Kidney epithelial cell (primary cell): ENCODE results near the gene ABTB2. TPM values are rescaled to one million over a fixed set of nuclear protein-coding genes. Genes with fewer than 3 reads are reported as not detected.

Source experiments
- DNase-seq: peaks from one replicate; pipeline ENCODE4 v3.0.0-alpha.2; 2010; ENCODE audit warnings: low read depth
- H3K27me3 ChIP-seq: 2 replicates; pipeline ENCODE4 v1.6.0; 2011; ENCODE audit warnings: low read length; ENCODE audit not compliant: control insufficient read depth, insufficient read depth
- H3K36me3 ChIP-seq: 2 replicates; pipeline ENCODE4 v1.5.1; 2011; ENCODE audit warnings: low read length; ENCODE audit not compliant: control insufficient read depth, insufficient read depth
- H3K4me3 ChIP-seq: 2 replicates; pipeline ENCODE4 v1.5.1; 2011; ENCODE audit warnings: low read depth, mild to moderate bottlenecking, control low read depth, low read length
- CTCF ChIP-seq: IDR thresholded peaks from 2 replicates; pipeline ENCODE4 v1.5.1; 2011; ENCODE audit warnings: mild to moderate bottlenecking, moderate library complexity, low read length, control low read depth, inconsistent platforms; ENCODE audit not compliant: insufficient read depth, poor library complexity, severe bottlenecking
- total RNA-seq: library from RNA; depleted of rRNA; stranded (reverse); fragments of >200 nt; gene quantifications from 2 replicates; pipeline ENCODE4 v1.2.3, GENCODE V29; 2015

ABTB2 gene
- total RNA-seq, 1 donor from 2014 or later: 26.8 TPM

GRCh38 chr11:34366522-34366921, 8.7 kb upstream of the ABTB2 start:
- TF ChIP-seq CTCF: peak; percentile 44
- no peak overlapping the region for H3K4me3 ChIP-seq
- H3K36me3 ChIP-seq: no peaks in the 10 kb centered on the region
- no peaks in the 10 kb centered on the region for H3K27me3 ChIP-seq
- DNase-seq: no peak

- Histone ChIP-seq H3K4me3 (no peak overlapping the region), H3K36me3 (no peaks in the 10 kb centered on the region), H3K27me3 (no peaks in the 10 kb centered on the region)
- no peak for TF ChIP-seq CTCF
- peak; percentile 72 for DNase-seq
These were observed 6.3 kb upstream of the ABTB2 start for GRCh38 chr11:34364102-34364501.

GRCh38 chr11:34363363-34364084, 5.7 kb upstream of the ABTB2 start:
- H3K4me3 ChIP-seq: no peak overlapping the region
- TF ChIP-seq CTCF: no peak
- H3K36me3 ChIP-seq: no peaks in the 10 kb centered on the region
- no peak for DNase-seq
- H3K27me3 ChIP-seq: no peaks in the 10 kb centered on the region

GRCh38 chr11:34360046-34360445, 2.2 kb upstream of the ABTB2 start:
- TF ChIP-seq CTCF: no peak
- no peaks in the 10 kb centered on the region for H3K36me3 ChIP-seq
- no peak overlapping the region for H3K4me3 ChIP-seq
- DNase-seq: no peak
- H3K27me3 ChIP-seq: no peaks in the 10 kb centered on the region

GRCh38 chr11:34359548-34359891, 1.7 kb upstream of the ABTB2 start:
- Histone ChIP-seq H3K27me3 (no peaks in the 10 kb centered on the region), H3K36me3 (no peaks in the 10 kb centered on the region), H3K4me3 (no peak overlapping the region)
- DNase-seq: no peak
- TF ChIP-seq CTCF: no peak
